Measurements from ENCODE around the gene CTNNBL1. TPM values are rescaled to one million over a fixed set of nuclear protein-coding genes. Genes with fewer than 3 reads are reported as not detected.

CTNNBL1 gene
- total and polyA plus RNA-seq, 2 of the 4 experiments (the other 2 are of a cell fraction): 29.9 to 34.1 TPM

DNA sequence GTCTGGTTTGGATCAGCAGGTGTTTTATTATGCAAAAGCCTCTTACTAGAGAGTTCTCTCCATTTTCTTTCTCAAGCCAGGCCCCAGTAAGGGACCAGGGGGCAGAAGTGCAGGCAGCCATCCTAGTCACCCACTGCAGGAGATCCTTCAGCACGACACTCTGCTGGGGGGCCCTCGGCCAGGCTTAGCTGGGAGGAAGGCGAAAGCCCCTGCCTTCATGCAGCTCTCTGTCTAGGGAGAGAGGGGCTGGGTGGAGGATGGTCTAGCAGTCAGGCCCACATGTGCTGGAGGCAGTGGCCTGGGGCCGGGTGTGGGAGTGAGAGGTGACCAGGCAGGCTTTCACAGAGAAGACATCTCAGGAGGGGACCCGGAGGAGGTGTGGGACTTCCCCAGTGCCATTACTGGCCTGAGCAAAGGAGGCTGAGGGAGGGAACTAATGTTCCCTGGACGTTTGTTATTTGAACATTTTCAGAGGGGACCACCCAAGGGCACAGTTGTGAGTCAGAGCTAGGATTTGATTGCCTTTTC, 175.6 kb downstream of the CTNNBL1 start:
- no peaks in the 10 kb centered on the region; the same call in 1 of the 2 replicates for H3K9me1 ChIP-seq (ENCODE audit: insufficient read depth, low read length)
- H3K79me1 ChIP-seq (ENCODE audit: low read depth in 1 of 2, low read length in 2 of 2): no peaks in the 10 kb centered on the region
- H3K4ac ChIP-seq (ENCODE audit: low read depth, low read length): no peak overlapping the region
- DNase-seq: no peak
- no peaks in the 10 kb centered on the region for H3K27me3 ChIP-seq (ENCODE audit: control insufficient read depth, insufficient read depth, low read length)
- H4K91ac ChIP-seq (ENCODE audit: insufficient read depth, low read depth, low read length): no peak overlapping the region
- POLR2A ChIA-PET (ENCODE audit: unreplicated experiment): no interaction called here
- CTCF ChIA-PET: no interaction called here
- no peak overlapping the region for H3K27ac ChIP-seq (ENCODE audit: insufficient read depth, low read length)
- no peak overlapping the region for H2AFZ ChIP-seq (replicated peaks; ENCODE audit: low read length, poor library complexity)
- H3K23ac ChIP-seq (ENCODE audit: low read depth, low read length): no peak overlapping the region
- no peak for ATAC-seq (ENCODE audit: low read depth)
- no peak overlapping the region for H4K5ac ChIP-seq (ENCODE audit: low read depth, low read length)
- no peak overlapping the region for H3K18ac ChIP-seq (ENCODE audit: low read depth, low read length)
- no peaks in the 10 kb centered on the region; the same call in 1 of the 2 replicates for H3K4me1 ChIP-seq (ENCODE audit: control insufficient read depth, insufficient read depth, low read length)
- H2BK20ac ChIP-seq (ENCODE audit: low read depth, low read length): no peak overlapping the region
- no peak overlapping the region for H3K14ac ChIP-seq (replicated peaks; ENCODE audit: low read depth, low read length)
- no peak overlapping the region for H2BK120ac ChIP-seq (ENCODE audit: low read depth, low read length)
- H3K36me3 ChIP-seq (ENCODE audit: control insufficient read depth, insufficient read depth, low read length): peaks cover 24% of the 10 kb centered on the region
- H3K9ac ChIP-seq (ENCODE audit: low read depth, low read length): no peak overlapping the region
- H2AK9ac ChIP-seq (replicated peaks; ENCODE audit: low read depth, low read length, poor library complexity): no peak overlapping the region
- BruUV-seq (replicated peaks): no TSS peak
- H2AK5ac ChIP-seq (ENCODE audit: low read depth, low read length): no peak overlapping the region
- in situ Hi-C loops (cut with MboI; ENCODE audit: low sequenced_read_pairs) (no loop called here), intact Hi-C loops (cut with micrococcal nuclease) (no loop called here), dilution Hi-C loops (cut with HindIII; ENCODE audit: low sequenced_read_pairs, unreplicated experiment) (no loop called here)
- H4K20me1 ChIP-seq (ENCODE audit: insufficient read depth, low read length): no peaks in the 10 kb centered on the region
- H3K9me3 ChIP-seq (ENCODE audit: control insufficient read depth, insufficient read depth, low read length): no peaks in the 10 kb centered on the region
- no peak overlapping the region for H2BK5ac ChIP-seq (ENCODE audit: low read depth, low read length, poor library complexity, severe bottlenecking)
- TF ChIP-seq POLR2A (IDR thresholded peaks at IDR 0.05; ENCODE audit: low read depth, low read length) (no peak), NFE2L2 (IDR thresholded peaks at IDR 0.05; ENCODE audit: low read depth, low read length) (no peak), CHD1 (IDR thresholded peaks at IDR 0.05; ENCODE audit: low read depth, low read length) (no peak), RAD21 (IDR thresholded peaks at IDR 0.05; ENCODE audit: low read length) (no peak), SMC3 (IDR thresholded peaks at IDR 0.05; ENCODE audit: low read depth, low read length) (no peak), MAFK (IDR thresholded peaks at IDR 0.05; ENCODE audit: low read depth, low read length) (no peak), MXI1 (IDR thresholded peaks at IDR 0.05; ENCODE audit: borderline replicate concordance, low read depth, low read length) (no peak), MAZ (IDR thresholded peaks at IDR 0.05; ENCODE audit: borderline replicate concordance, low read depth, low read length) (no peak), RCOR1 (IDR thresholded peaks at IDR 0.05; ENCODE audit: insufficient replicate concordance, low read length) (no peak), BHLHE40 (IDR thresholded peaks at IDR 0.05; ENCODE audit: low read depth, low read length) (no peak), FOS (IDR thresholded peaks at IDR 0.05; ENCODE audit: low read depth, low read length) (no peak)
- TF ChIP-seq, protein P1, sequence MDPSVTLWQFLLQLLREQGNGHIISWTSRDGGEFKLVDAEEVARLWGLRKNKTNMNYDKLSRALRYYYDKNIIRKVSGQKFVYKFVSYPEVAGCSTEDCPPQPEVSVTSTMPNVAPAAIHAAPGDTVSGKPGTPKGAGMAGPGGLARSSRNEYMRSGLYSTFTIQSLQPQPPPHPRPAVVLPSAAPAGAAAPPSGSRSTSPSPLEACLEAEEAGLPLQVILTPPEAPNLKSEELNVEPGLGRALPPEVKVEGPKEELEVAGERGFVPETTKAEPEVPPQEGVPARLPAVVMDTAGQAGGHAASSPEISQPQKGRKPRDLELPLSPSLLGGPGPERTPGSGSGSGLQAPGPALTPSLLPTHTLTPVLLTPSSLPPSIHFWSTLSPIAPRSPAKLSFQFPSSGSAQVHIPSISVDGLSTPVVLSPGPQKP (IDR thresholded peaks at IDR 0.05; ENCODE audit: borderline replicate concordance, low read depth, low read length): no peak
- TF ChIP-seq, protein P2, sequence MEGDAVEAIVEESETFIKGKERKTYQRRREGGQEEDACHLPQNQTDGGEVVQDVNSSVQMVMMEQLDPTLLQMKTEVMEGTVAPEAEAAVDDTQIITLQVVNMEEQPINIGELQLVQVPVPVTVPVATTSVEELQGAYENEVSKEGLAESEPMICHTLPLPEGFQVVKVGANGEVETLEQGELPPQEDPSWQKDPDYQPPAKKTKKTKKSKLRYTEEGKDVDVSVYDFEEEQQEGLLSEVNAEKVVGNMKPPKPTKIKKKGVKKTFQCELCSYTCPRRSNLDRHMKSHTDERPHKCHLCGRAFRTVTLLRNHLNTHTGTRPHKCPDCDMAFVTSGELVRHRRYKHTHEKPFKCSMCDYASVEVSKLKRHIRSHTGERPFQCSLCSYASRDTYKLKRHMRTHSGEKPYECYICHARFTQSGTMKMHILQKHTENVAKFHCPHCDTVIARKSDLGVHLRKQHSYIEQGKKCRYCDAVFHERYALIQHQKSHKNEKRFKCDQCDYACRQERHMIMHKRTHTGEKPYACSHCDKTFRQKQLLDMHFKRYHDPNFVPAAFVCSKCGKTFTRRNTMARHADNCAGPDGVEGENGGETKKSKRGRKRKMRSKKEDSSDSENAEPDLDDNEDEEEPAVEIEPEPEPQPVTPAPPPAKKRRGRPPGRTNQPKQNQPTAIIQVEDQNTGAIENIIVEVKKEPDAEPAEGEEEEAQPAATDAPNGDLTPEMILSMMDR (conservative IDR thresholded peaks at IDR 0.05; ENCODE audit: low read depth, low read length): no peak
- 90% methylated on average over 2 of the region's 6 CpGs; no CpG with 5 or more reads in 1 of the 2 experiments for WGBS, 2 experiments (ENCODE audit: extremely low coverage in 2 of 2, insufficient read length in 1 of 2)
- H4K8ac ChIP-seq (ENCODE audit: low read depth in 2 of 2, low read length in 2 of 2): no peak overlapping the region
- H3K56ac ChIP-seq (ENCODE audit: extremely low read depth, insufficient read depth, low read length): no peak overlapping the region
- H3K4me3 ChIP-seq (ENCODE audit: insufficient read depth, low read depth, low read length): no peak overlapping the region
- H3K4me2 ChIP-seq (ENCODE audit: low read depth, low read length): no peak overlapping the region
- H2BK15ac ChIP-seq (ENCODE audit: low read depth, low read length): no peak overlapping the region
